Body of pancreas (tissue), 4 donors: ENCODE data around the gene IFNE. TPM values are rescaled to one million over a fixed set of nuclear protein-coding genes. Genes with fewer than 3 reads are reported as not detected.

Experiments used
- ATAC-seq: fragments of 150-250 bp; one replicate; pipeline ENCODE4 v1.9.1; 2016
- DNase-seq, 4 donors: peaks; one replicate each; pipeline ENCODE4 v3.0.0-alpha.2; 2019
- H3K27ac ChIP-seq, 4 donors: fragments of 200-600 bp; sonication (generic); 1 replicate in 3 of 4; 2 replicates in 1 of 4; pipeline versions ENCODE4 v1.5.1 to v1.6.1; 2016 to 2019; ENCODE audit warnings: mild to moderate bottlenecking in 1 of 4, mixed read lengths in 1 of 4, moderate library complexity in 1 of 4
- H3K27me3 ChIP-seq, 2 donors: fragments of 200-600 bp; sonication (generic); one replicate each; pipeline ENCODE4 v1.6.0; 2016; ENCODE audit warnings: mild to moderate bottlenecking in 1 of 2
- H3K36me3 ChIP-seq, 2 donors: fragments of 200-600 bp; sonication (generic); replicated peaks in 1 of 2; 2 replicates each; pipeline ENCODE4 v1.5.1; 2016; ENCODE audit warnings: low read depth in 2 of 2; ENCODE audit not compliant: insufficient read depth in 1 of 2
- H3K4me1 ChIP-seq: fragments of 200-600 bp; sonication (generic); one replicate; pipeline ENCODE4 v1.6.0; 2016
- H3K4me3 ChIP-seq, 2 donors: fragments of 200-600 bp; sonication (generic); 1 replicate in 1 of 2; 2 replicates in 1 of 2; pipeline ENCODE4 v1.5.1; 2016 to 2019
- H3K9me3 ChIP-seq, 3 donors: fragments of 200-600 bp; sonication (generic); 1 replicate in 2 of 3; 2 replicates in 1 of 3; pipeline ENCODE4 v1.5.1; 2016
- CTCF ChIP-seq, 7 experiments: fragments of 450-650 bp in 4 of 7; fragments of 200-600 bp in 3 of 7; sonication (generic) in 3 of 7; IDR thresholded peaks; one replicate each; pipeline ENCODE4 v1.5.1; 2016 to 2019; ENCODE audit warnings: antibody characterized with exemption in 7 of 7
- POLR2A ChIP-seq, 3 donors: fragments of 450-650 bp; IDR thresholded peaks; one replicate each; pipeline ENCODE4 v1.6.1; 2016; ENCODE audit warnings: antibody characterized with exemption in 3 of 3, mild to moderate bottlenecking in 2 of 3
- WGBS, 2 donors: methylation state at CpG; one replicate each; pipeline ENCODE4 v1.1.5; 2017; 5-methylcytosine and 5-hydroxymethylcytosine counted together
- intact Hi-C: fragments of 100-400 bp; cut with DNase I; formaldehyde crosslinking; loops from one replicate; pipeline ENCODE4 v1.15.1; 2023
- microRNA counts, 2 donors: library from miRNA; unstranded; fragments of <30 nt; microRNA quantifications; one replicate each; lab custom pipeline; 2017
- microRNA-seq, 2 donors: library from miRNA; unstranded; fragments of <30 nt; microRNA quantifications; one replicate each; pipeline ENCODE4, GENCODE V29; 2016; ENCODE audit warnings: borderline number of aligned reads in 2 of 2, borderline replicate concordance in 2 of 2
- small RNA-seq: library from RNA; depleted of rRNA; stranded (forward); fragments of <200 nt; gene quantifications from one replicate; pipeline ENCODE3, GENCODE V24; 2016
- total RNA-seq, 2 donors: library from RNA; depleted of rRNA; stranded (reverse); fragments of >200 nt; gene quantifications; one replicate each; pipeline ENCODE4 v1.1.0, GENCODE V29; 2016

IFNE gene
- total RNA-seq, 2 donors from 2014 or later, result 0.26 TPM; not detected in 1

DNA sequence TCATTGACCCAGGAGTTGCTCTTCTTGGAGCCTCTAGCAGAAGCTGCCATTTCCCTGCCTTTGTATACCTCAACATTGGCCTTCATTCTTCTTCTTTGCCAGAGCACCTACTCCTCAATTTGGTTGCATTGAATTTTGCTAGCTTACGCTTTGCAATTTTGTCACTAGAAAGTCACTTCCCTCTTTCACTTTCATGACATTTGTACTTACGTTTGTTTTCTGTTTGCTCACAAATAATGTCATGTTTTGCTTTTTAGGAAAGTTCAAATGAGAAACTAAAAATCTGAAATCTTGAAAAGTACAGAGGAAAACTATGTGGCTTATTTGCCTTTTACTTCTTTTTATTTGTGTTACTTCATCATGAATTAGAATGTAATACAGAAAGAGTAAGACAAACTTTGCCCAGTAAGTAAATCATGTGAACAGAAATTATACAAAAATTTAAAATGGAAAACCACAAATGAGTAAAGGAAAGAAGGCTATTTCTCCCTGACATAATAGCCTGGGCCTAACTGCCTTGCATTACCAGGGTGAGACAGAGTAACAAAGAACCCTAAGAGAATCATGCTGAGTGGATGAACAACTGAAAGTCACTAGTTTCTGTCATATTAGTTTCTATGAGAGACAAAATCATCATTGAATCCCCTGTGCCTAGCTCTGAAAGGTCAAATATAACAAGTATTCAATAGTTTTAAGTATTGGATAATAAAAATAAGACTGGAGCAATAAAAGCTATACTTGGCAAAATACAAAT is 49.3 kb downstream of the IFNE start:
- DNase-seq, result no peak
- no peak for ATAC-seq

More for the DNA sequence above, 49.3 kb downstream of the IFNE start:
- Histone ChIP-seq H3K4me3 (no peak overlapping the region), H3K27me3 (no peaks in the 10 kb centered on the region), H3K4me1 (no peaks in the 10 kb centered on the region), H3K36me3 (no peaks in the 10 kb centered on the region), H3K9me3 (no peaks in the 10 kb centered on the region), H3K27ac (no peak overlapping the region)
- no peak for TF ChIP-seq CTCF (IDR thresholded peaks at IDR 0.05)
- TF ChIP-seq POLR2A (IDR thresholded peaks at IDR 0.05), result no peak
- WGBS, 2 donors, result 53 to 85% methylated on average over 2 of the region's 2 CpGs
- intact Hi-C loops, result no loop called here

MicroRNA genes within 50 kb of the gene (microRNA counts, 767-probe panel; counts per million panel counts)
- 0 to 736 counts per million in 2 donors for microRNA hsa-miR-31-5p (lab: Ali Mortazavi, UCI)

Small RNA genes within 50 kb of the gene (microRNA-seq; reads per million reads assigned to microRNA genes)
- 54.0 to 1,041 reads per million in 2 donors for gene MIR31

Small RNA genes within 50 kb of the gene (small RNA-seq; reads per million reads assigned to genes)
- gene MIR31, result 12.2 reads per million, percentile 92 among the genes with 10 or more reads in this experiment
- not detected for gene RF00157

Other genes with a start within 250 kb of the IFNE start
- gene IFNA14, start 242.3 kb downstream of the IFNE start, total RNA-seq, result not detected
- not detected for gene IFNA5, start 177.0 kb downstream of the IFNE start, total RNA-seq
- 10 to 100 TPM; 10.2 to 15.3 TPM for gene KLHL9, start 146.9 kb downstream of the IFNE start, total RNA-seq
- gene IFNA6, start 131.4 kb downstream of the IFNE start, total RNA-seq, result not detected
- gene IFNA13, start 114.3 kb downstream of the IFNE start, total RNA-seq, result not detected
- gene IFNA2, start 96.9 kb downstream of the IFNE start, total RNA-seq, result not detected
- not detected for gene IFNA8, start 73.2 kb downstream of the IFNE start, total RNA-seq
- gene IFNA1, start 41.9 kb downstream of the IFNE start, total RNA-seq, result not detected